Activated T-cell treated with anti-CD3 and anti-CD28 coated beads, Interleukin-2, amount 50 U/mL, for 1 hour (primary cell): ENCODE measurements around the gene DNAJC4.

Source experiments
- DNase-seq: peaks from one replicate; pipeline ENCODE4 v3.0.0-alpha.2; 2020

DNAJC4 gene

DNA sequence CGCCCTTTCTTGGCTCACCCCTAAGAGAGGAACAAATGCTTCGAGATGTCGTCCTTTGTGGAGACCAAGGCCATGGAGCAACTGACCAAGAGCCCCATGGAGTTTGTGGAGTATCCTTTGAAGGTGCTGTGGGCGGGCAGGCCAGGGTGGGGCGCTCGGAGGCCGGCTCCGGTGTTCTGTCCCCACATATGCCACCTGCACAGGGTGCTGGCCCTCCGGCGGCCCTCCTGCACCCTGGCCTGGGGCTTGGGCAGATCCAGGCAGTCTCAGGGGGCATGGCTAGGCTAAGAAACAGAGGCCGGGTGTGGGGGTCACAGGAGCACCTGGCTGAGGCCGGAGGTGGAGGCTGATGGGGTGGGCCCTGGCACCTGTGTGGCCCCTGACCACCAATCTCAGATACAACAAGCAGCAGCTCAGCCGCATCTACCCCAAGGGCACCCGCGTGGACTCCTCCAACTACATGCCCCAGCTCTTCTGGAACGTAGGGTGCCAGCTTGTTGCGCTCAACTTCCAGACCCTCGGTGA is 31.3 kb downstream of the DNAJC4 start:
- no peak for DNase-seq

DNA sequence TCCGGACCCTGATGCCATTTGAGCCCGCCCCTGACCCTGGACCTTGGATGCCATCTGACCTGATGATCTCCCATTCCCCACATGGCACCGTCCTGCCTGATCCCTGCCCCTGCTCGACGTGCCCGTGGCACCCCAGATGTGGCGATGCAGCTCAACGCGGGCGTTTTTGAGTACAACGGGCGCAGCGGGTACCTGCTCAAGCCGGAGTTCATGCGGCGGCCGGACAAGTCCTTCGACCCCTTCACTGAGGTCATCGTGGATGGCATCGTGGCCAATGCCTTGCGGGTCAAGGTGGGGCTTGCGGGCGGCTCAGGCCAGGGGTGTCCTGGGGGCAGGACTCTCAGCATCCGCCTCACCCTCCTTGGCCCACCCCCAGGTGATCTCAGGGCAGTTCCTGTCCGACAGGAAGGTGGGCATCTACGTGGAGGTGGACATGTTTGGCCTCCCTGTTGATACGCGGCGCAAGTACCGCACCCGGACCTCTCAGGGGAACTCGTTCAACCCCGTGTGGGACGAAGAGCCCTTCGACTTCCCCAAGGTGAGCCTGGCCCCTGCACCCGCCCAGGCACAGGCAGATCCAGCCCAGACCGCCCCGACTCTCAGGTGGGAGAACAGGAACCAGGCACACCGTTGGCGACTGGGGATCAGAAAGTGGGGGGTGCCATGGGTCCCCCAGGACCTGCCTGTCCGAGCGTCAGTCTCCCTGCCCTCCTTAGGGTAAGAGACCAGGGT is 32.1 kb downstream of the DNAJC4 start:
- DNase-seq = no peak

DNA sequence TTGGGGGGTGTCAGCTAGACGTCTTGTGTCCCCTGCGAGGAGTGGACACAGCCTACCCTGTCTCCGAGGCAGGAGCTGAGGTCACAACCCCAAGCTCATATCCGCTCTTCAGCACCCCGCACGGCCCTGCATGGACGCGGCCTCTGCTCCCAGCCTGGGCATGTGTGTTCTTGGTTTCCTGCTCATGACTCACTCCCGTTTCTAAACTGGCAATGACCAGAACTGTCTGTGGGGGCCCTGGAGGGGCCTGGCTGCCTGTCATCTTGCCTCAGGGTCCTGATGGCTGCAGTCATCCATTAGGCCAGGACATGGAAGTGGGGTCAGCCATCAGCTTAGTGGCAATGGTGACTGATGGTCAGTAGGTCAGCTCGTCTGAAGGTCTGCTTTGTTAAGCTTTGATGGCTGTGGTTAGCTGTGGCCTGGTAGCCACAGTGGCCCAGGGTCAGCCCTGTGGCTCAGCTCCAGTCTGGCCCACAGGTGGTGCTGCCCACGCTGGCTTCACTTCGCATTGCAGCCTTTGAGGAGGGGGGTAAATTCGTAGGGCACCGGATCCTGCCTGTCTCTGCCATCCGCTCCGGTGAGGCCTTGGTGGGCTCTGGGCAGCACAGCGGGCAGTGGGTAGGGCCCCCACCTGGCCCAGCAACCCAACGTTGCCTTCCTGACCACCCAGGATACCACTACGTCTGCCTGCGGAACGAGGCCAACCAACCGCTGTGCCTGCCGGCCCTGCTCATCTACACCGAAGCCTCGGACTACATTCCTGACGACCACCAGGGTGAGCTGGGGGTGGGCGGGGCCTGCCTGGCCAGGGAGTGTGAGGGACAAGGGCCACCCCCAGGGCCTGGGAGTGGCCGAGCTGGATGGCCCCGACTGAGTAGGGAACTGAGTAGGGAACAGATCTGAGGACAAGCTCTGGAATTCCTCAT is 32.9 kb downstream of the DNAJC4 start:
- DNase-seq = no peak

DNA sequence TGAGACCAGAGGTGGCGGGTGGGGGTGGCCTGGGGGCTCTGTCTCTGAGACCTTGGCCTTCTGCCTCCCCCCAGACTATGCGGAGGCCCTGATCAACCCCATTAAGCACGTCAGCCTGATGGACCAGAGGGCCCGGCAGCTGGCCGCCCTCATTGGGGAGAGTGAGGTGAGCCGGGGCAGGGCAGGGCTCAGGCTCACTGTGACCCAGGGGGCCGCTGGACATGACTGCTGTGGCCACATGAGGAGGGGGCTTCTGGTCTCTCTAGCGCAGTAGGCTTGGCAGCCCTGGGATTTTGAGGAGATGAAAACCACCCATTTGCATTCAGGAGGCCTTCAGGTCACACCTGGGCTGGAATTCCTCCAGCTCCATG is 33.6 kb downstream of the DNAJC4 start:
- DNase-seq = no peak

DNA sequence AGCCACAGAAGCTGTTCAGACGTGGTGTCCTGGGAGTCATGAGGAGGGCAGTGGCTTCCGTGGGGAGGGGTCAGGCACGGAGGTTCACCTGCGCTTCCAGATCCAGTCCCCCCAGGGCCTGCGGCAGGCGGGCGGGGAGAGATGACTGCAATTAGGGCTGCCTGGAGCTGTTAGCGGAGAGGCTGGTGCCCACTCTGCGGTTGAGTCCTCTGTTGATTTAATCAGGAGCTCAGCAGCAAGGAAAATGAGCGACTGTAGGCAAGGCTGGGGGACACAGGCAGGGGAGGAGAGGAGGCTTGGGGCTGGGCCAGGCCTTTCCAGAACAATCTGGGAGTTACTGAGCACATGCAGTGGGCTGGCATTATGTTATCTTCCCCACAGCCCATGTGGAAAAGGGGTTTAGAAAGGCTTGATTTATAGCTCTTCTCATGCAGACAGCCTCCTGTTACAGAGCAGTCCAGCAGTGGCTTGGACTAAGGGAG is 34.1 kb downstream of the DNAJC4 start:
- no peak for DNase-seq

DNA sequence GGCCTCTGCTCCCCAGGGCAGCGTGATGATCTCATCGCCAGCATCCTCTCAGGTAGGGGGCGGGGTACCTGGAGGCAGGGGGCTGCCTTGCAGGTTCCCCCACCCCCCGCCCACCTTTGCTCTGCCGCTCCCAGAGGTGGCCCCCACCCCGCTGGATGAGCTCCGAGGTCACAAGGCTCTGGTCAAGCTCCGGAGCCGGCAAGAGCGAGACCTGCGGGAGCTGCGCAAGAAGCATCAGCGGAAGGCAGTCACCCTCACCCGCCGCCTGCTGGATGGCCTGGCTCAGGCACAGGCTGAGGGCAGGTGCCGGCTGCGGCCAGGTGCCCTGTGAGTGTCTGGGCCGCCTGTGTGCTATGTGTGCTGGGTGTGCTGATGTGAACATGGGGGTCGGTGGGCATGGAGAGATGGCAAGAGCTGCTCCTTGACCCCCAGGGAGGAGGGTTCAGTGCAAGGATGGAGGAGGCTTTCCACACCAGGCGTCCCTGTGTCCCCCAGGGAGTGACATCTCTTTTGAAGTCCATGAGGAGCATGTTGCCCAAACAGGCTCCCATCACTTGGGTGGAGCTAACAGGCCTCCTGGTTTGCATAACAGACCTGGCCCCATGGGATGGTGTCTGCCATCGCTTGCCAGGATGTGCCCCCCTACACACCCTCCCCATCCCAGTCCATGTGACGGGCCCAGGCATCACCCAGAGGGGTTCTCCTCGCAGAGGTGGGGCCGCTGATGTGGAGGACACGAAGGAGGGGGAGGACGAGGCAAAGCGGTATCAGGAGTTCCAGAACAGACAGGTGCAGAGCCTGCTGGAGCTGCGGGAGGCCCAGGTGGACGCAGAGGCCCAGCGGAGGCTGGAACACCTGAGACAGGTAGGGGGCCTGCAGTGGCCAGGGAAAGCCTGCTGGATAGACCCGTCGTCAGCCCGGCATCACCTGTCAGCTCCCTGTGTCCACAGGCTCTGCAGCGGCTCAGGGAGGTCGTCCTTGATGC is 35.1 kb downstream of the DNAJC4 start:
- no peak for DNase-seq

DNA sequence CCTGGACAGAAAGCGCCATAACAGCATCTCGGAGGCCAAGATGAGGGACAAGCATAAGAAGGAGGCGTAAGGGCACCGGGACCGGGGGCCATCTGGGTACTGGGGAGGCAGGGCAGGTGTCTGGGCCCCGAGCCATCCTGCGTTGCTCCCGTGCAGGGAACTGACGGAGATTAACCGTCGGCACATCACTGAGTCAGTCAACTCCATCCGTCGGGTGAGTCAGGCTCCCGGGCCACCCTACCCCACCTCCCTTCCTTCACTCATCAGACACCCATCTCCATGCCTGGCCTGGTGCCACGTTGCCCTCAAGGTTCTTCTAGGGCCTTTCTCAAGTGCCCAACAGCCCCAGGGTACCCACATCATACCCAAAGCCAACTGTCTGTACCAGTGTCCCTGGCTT is 36.0 kb downstream of the DNAJC4 start:
- no peak for DNase-seq

DNA sequence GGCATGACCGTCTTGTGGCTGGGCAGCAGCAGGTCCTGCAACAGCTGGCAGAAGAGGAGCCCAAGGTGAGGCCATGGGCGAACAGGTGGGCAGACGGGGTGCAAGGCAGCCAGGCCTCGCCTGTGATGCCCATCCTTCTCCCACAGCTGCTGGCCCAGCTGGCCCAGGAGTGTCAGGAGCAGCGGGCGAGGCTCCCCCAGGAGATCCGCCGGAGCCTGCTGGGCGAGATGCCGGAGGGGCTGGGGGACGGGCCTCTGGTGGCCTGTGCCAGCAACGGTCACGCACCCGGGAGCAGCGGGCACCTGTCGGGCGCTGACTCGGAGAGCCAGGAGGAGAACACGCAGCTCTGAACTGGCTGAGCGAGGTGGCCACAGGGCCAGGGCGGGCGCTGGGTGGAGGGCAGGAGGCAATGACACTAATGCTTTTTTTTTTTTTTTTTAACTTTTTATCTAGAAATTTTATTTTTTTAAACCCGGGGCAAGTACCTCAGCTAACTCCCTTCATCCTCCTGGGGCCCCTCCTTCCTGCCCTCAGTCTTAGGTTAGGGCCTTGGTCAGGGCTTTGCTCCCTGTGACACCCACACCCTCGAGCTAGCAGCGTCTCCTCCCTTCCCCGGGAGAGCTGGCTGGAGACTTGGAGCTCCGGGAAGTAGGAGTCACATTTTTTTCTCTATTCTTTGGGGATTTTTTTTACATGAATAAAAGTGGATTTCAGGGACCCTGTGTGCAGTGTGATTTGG is 37.0 kb downstream of the DNAJC4 start:
- no peak for DNase-seq

DNA sequence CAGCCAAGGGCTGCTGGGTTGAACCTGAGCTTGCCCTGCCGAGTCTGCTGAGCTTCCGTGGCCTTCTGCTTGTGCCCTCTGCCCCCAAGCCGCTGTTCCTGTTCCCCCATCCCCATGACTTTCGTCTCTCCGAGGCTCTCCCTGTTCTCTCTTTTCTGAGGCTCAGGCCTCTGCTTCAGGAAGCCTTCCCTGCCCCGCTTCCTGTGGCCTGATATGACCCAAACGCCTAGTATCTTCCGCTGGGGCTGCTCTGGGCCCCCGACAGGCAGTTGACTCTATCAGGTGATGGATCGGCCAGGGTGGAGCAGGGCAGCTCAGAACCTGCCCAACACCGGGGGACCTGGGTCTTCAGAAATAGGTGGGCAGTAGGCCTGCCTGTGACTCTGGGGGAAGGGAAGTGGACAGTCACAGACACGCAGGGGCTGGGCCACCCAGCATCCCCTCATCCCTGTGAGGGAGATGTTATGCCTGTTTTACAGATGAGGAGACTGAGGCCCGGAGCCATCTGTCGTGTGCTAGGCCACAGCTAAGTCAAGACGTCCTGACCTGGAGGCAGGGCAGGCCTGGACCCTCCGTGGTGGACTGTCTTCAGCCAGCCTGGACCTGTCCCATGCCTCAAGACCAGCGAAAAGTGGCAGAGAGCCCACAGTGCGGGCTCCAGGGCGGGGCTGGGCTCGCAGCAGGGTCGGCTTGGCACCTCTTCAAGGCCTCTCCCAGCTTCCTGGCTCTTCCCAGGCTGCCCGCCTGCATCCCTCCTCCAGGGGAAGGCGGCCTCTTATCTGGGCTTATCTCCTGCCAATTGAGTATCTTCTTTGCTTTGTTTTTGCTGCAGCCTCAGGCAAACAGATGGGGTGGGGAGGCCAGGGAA is 37.9 kb downstream of the DNAJC4 start:
- DNase-seq = no peak

DNA sequence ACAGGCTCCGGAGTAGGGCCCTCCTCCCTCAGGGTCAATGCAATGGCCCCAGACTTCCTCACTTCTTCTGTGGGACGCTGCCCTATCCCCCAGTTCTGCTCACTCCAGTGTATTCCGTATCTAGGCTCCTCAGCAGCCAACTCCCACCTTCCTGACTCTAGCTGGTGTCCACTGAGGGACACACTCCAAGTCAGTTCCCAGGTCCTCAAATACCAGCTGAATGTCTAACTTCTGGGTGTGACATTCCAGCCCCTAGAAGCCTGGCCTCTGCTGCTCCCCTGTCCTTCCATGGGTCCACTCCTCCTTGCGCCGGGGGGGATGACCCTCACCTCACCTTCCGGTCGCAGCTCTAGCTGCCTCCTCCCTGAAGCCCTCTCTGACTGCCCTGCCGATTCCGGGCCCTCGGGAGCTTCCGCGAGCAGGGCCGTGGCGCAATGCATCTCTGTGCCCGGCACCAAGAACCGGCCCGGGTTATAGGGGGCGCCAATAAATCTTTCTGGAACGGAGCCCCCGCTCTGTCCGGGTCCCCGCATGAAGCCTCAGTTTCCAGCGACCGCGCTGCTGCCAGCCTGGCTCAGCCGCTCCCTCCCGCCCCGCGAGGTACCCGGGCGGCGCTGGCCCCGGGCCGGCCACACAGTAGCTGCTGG is 38.7 kb downstream of the DNAJC4 start:
- no peak for DNase-seq

DNA sequence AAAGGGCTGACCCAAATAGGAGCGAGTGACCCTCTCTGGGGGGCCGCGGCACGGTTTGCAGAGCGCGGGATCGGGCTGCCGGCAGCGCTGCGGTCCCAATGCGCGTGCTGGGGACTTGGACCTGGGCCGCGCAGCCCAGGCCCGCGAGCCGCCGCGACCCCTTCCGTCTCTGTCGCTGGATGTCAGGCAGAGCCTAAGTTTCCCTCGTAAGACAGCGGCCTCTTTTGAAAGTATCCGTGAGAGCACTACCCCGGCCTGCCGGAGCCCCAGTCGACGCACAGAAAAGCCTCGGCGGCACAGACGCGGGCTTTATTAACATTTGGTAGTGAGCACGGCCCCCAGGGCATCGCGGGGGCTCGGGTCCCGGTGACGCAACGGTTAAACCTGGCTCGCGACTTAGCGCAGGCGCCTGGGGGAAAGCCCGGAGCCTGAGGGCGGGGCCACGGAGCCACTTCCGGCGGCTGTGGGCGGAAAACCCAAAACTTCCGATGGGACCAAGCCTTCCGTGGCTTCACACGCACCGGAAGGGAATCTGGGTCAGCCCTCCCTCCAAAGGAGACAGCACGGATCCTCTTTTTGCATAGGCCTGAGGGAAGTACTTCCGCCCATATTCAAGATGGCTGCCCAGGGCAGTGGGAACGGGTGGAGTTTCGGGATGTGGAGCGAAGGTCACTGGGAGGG is 39.3 kb downstream of the DNAJC4 start:
- DNase-seq = peak; percentile 98

DNA sequence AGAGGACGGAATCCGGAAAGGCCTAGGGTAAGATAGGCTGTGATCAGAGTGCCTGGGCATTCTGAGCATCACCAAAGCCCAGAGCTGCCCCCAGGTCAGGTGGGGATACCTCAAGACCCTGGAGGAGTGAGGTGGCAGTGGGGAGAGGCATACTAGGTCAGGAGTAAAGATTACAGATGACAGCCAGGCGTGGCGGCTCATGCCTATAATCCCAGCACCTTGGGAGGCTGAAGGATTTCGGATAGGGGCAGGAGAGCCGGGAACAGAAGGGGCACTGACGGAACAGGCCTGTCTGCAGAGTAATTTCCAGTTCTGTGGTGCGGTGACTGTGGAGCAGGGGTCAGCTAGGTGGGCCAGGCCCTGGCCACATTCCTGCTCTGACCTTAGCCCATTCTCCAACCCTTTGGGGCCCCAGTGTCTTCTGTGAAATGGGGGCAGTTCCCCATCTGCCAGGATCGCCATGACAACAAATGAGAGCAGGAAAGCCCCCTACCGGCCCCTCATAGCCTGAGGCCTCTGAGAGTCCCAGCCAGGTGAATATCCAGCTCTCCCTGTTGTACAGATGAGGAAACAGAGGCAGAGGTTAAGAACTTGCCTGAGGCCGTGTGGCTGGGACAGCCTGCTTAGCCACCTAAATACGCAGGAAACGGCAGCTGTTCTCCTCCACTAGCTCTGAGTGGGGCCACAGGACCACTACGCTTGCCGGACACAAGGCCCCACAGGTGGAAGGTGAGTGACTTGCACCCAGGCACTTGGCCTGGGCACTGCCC is 44.9 kb downstream of the DNAJC4 start:
- no peak for DNase-seq

DNA sequence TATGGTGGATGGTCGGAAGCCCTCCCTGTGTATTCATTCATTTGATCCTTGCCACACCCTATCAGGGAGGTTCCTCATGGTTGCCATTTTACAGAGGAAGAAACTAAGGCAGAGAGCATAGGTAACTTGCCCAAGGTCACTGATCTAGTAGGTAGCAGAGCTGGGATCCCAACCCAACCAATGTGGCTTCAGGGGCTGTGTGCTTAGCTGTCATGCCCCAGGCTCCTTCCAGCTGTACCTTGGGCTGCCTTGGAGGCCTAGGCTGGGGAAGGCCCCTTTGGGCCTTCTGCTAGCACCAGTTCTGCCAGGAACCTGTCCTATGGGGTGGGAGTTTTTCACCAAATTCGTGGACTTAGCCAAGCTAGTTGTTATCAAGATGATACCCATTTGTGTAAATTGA is 45.5 kb downstream of the DNAJC4 start:
- DNase-seq = no peak

DNA sequence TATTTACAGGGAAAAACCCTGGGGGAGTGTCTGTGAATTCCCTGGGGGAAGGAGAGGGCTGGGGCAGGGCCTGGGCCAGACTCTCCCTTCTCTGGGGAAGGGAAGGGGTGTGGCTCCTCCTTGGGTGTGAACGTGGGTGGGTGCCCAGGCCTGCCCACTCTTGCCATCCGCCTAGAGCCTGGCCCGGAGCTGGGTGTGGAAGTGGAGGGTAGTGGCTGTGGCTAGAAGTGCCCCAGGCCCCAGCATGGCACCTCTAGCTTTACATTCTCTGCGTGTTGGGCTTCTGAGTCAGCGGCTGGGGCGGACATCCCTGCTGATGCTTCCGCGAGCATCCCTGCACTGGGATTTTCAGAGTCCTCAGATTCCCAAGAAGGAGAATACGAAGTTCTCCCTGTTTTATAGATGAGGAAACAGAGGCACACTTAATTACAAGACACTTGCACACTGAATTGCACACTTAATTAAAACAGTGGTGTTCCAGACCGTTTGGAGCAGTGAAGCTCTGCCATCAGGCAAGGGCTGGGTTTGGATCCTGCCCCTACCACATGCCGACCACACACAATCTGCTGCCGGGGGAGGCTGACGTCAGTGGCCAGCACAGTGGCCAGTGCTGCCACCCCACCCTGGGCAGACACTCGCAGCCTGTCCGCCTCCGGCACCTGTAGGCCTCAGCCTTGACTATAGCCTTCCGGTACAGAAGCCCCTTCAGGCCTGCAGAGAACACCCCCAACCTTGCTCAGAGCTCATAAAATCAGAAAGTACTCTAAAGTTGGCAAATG is 46.5 kb downstream of the DNAJC4 start:
- DNase-seq = no peak

DNA sequence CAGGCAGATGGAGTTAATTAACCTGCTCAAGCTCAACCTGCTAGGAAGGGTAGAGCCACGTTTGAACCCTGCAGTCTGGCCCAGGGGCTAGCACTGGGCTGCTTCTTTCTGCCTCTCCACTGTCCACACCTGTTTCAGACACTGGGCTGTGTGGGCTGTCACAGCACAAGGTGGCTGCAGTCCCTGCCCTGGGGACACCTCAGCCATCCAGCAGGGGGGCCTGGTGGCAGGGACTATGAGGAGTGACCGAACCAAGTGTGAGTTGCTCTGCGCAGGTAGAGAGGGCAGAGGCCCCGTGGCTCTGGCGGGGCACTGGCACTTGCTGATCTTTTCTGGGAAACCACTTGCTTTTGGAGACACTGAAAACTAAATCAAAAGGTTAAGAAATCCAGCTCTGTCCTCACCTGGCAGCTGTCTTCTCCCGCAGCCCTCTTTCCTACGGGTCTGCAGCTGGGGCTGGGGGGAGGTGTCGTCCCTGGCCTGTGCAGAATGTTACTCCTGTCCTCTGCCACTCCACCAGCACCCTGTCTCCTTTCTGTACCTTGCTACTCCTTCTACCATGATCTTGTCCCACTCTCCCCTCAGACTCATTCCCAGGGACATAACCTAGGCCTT is 48.3 kb downstream of the DNAJC4 start:
- DNase-seq = no peak

DNA sequence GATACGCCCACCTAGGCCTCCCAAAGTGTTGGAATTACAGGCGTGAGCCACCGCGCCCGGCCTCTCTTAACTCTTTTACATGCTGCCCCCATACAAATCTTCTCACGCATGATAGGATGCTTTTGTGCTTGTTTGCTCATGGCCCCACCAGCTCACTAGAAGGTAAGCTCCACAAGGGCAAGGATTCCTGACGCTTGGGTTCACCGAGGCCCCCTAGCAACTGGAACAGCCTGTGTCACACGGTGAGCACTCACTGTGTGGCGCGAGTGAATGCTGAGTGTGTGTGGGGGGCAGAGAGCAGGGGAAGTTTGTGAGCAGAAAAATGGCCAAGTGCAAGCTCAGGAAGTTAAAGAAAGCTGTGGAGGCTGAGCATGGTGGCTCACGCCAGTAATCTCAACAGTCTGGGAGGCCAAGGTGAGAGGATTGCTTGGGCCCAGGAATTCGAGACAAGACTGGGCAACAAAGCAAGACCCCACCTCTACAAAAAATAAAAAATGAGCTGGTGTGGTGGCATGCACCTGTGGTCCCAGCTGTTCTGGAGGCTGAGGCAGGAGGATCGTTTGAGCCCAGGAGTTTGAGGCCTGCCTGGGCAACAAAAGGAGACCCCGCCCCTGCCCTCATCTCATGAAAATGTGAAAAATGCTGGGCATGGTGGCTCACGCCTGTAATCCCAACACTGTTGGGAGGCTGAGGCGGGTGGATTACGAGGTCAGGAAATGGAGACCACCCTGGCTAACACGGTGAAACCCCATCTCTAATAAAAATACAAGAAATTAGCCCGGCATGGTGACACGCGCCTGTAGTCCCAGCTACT is 51.8 kb downstream of the DNAJC4 start:
- no peak for DNase-seq

DNA sequence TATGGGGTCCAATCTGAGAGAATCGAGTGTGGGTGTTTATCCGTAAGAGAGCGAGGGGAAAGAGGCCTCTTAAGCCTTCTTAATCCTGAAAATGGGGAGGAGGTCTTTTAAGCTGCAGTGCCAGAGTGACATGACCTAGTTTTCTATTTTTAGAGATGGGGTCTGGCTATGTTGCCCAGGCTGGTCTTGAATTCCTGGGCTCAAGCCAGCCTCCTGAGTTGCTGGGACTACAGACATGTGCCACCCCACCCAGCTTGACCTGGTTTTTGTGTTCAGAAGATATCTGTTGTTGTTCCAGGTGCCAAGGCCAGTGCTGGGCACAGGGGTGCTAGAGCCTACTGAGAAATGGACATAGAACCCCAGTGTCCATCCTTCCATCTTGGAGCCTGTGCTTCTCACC is 52.7 kb downstream of the DNAJC4 start:
- no peak for DNase-seq
